HG03175 (cell line): Measurements from ENCODE around the gene MAEA.

ENCODE experiments used
- ATAC-seq: cut with Tn5 transposase; IDR thresholded peaks from one replicate; pipeline ENCODE4 v1.9.1; 2021; ENCODE audit warnings: mild to moderate bottlenecking, moderate library complexity; ENCODE audit not compliant: unreplicated experiment

Gene MAEA

GRCh38 chr4:1349359-1350168 is 59.9 kb downstream of the MAEA start:
- ATAC-seq: no peak

DNA sequence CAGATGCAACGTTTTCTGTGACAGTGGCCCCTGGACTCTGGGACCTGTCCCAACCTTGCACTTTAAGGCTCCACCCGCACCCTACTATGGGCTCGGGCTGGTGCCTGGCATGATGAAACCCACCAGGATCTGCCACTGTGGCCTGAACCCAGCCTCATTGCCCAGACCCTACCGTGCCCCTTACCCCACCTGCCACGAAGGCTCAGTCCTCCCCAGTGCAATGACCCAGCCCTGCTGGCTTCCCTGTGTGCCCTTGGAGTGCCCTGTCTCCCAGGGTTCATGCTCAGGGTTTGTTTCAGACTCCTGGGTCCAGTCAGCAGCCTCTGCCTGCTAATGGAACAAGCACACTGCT is 60.5 kb downstream of the MAEA start:
- ATAC-seq: no peak

DNA sequence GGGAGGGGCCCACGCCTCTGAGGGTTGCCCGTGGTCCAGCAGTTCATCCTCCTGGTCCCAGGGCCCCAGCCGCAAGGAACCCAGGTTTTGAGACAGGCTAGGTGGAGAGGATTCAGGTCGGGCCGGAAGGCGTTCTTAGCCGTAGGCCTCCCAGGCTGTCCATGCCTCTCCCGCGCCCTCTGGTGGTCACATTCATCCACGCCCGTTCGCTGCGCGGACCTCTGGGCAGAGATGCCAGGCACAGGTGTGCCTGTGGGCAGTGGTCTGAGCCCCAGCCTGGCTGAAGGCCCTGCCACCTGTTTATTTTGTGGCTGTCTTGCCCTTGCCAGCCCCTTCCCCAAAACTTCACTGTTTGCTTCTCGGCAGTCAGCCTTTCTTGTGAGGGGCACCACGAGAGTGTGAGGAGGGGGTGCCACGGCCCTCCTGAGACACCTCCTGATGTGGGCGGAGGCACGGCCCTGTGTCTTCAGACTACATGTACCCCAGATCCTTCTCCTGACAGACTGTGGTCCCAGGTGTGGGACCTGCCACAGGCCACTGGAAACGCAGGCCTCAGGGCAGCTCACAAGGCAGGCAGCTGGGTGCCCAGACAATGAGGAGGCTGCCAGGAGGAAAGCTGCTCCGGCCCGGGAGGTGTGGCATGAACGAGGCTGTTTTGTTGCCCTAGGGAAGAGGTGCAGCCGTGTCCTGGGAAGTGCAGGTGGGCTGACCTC is 62.3 kb downstream of the MAEA start:
- ATAC-seq: no peak

- no peak for ATAC-seq
Measured at GRCh38 chr4:1352567-1352900, 62.8 kb downstream of the MAEA start.

GRCh38 chr4:1353186-1354055 is 63.7 kb downstream of the MAEA start:
- ATAC-seq: no peak

DNA sequence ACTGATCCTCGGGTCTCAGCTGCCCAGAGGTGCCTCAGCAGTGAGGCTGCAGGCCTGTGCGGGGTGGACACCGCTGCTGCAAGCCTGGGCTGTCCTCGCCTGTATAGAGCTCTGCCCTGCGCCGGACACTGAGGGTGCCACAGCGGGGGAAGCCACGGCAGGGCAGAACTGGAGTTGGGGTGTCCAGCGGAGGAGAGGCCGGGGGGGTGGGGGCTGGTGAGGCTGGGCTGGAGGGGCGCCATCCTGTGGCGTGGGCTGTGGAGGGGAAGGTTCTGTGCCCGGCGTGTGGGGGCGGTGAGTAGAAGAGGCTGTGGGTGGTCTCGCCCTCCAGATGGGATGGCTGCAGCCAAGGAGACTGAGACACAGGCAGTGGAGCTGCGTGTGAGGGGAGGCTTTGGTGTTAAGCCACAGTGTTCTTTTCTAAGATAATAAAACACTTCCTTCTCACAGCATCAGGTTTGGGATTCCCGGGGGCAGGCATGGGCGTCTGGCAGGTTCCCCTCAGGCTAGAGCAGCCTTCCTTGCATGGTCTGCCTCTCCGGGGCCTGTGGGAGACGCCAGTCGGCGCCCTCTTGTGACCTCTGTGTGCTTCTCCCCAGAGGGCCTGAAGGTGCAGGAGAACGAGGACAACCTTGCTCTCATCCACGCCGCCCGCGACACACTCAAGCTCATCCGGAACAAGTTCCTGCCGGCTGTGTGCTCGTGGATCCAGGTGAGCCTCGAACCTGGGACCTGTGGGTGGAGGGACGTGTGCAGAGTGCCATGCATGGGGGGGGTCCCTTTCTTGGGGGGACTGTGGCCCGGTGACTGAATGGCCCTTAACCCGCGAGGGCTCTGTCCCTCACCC is 64.7 kb downstream of the MAEA start:
- ATAC-seq: no peak

DNA sequence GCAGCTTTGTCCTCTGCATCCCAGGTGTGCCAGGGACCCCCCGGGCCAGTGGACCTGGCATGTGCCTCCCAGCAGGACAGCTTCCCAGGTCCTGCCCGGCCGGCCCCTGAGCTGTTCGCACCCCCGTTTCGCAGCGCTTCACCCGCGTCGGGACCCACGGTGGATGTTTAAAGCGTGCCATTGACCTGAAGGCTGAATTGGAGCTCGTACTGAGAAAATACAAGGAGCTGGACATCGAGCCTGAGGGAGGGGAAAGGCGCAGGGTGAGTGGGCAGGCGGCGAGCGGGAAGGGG is 65.2 kb downstream of the MAEA start:
- no peak for ATAC-seq

DNA sequence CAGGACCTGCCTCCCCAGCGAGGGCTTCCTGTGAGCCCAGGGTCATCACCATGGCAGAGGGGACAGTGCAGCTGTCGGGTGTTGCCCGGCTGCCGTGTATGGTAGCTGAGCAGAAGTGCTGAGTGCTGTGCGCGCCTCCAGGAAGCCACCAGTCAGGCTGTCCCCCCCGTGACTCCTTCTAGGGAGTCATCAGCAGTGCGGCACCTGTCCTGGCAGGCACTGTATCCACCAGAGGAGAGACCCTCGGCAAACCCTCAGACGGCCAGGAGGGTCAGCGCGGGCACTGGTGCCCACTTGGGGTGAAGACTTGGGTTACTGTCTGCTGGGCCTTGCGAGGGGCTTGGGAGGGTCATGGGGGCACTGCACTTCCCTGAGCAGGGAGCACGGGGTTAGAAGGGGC is 65.7 kb downstream of the MAEA start:
- ATAC-seq: no peak

GRCh38 chr4:1356181-1356998 is 66.7 kb downstream of the MAEA start:
- no peak for ATAC-seq

DNA sequence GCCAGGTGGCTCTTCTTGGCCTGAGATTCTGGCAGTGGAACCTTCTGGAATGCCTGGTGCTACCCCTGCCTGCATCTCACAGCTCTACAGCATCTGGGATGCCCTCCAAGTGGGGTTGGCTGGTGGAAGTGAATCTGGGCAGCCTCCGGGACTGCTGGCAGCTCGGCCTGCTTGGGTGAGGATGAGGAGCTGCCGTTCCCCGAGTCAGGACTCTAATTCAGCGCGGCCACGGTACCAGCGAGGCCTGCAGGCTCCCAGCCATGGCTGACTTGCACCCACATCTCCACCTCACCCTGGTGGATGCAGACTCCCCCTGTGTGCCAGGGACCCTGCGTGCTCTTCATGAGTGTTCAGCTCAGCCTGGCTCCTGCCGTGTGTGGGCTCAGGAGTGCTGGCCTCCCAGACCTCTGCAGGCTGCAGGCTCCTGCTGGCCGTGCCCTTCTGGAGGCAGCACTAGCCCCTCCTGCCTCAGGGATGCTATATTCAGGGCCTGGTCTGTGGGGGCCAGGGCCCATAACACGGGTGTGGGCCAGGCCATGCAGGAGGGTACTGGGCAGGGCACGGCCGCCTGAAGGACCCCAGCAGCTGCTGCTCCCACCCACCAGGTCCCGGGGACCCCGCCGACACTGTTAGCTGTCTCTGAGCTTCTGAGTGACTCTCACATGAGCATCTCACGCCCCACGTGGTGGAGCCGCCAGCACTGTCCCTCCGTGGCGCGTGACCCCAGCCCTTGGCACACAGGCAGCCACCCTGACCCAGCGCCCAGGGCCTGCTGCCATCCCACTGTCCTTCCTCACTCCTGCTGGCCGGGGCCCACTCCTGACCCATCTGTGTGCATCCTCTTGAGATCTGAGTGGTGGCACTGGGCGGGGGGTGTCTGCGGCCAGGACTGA is 67.9 kb downstream of the MAEA start:
- ATAC-seq: no peak

DNA sequence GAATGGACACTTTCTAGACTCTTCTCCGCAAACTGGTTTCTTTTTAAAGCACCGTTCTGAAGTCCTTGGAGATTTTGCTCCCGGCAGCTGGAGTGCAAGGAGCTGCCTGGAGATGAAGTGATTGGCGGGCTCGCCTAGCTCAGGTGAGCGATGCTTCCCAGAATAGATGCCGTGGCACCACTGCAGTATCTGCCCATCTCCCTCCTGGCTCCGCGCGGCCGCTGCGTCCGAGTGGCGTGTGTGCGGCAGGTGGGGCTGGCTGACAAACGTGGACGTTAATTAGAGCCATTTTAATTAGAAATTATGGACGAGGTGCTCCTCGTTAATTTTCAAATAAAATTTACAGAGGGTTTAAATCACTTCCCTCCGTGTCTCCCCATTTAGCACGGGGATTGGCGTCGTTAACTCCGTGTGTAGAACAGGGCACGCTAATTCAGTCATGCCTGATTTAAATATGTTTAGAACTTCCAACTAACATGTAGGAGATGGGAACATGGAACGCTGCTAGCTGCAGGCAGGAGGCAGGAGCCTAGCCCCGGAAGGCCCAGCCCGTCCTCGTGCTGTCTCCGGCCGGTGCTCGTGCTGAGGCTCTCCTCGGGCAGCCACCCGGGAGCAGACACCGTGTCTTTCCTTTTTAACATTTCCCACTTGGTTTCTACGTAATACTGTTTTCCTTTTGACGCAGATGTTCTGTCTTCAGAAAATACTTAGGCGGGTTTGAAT is 68.9 kb downstream of the MAEA start:
- ATAC-seq: no peak

GRCh38 chr4:1359144-1359501 is 69.4 kb downstream of the MAEA start:
- no peak for ATAC-seq

- no peak for ATAC-seq
Measured at GRCh38 chr4:1359976-1360375, 70.3 kb downstream of the MAEA start.

DNA sequence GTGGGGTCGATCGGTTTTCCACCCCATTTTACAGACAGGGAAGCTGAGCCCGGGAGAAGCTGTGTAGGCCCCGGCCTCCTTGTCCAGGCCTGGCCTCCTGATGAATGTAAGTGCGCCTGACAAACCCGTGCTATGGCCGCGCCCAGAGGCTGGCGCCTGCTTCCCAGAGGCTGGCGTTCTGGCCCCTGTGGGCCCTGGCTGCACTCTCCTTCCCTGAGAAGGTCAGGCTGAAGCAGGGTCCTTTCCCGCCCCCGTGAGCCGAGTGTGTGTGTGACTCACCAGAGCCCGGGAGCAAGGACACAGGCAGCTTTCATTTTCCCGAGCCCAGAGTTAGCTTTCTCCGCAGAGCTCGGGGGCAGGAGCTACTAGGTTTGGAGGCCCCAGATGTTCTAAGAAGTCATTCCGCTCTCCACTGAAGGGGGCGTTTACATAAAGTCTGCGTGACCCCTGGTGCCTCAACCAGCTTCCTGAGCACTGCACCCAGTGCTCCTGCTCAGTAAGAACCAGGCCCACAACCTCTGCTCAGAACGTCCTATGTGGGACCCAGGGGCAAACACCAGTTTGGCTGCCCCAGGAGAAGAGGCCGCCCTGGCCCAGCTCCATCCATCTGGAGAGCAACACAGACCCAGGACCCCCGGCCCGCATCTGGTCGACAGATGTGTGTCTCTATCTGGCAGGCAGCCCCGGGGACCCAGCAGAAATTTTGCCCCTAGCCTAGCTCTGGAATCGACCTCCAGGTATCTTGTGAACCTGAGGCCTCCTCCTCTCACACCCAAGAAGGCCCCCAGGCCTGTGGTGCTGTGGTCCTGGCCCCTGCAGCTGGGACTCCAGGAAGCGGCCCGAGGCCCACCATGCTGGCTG is 71.0 kb downstream of the MAEA start:
- ATAC-seq: no peak

GRCh38 chr4:1361431-1361830 is 71.7 kb downstream of the MAEA start:
- no peak for ATAC-seq

GRCh38 chr4:1362046-1362445 is 72.4 kb downstream of the MAEA start:
- no peak for ATAC-seq

GRCh38 chr4:1362521-1362920 is 72.8 kb downstream of the MAEA start:
- ATAC-seq: no peak

DNA sequence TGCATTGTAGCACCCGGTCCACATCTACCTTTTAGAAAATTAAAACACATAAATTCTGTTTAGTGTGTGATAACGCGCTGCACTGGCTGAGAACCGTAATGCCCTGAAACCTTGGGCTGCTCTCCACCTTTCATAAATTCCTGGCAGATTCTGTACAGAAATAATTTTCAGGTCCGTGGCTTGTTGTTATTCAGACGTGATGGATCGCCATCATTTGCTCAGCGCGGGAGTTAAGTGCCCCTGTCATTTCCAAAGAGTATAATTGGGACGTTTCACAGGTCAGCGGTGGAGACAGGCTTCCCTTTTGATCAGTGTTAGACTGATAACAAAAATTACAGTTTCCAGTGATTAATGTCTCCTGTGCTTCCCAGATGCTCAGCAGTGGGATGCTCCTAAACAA is 73.8 kb downstream of the MAEA start:
- no peak for ATAC-seq
